C1 segment of cervical spinal cord (tissue), 14 donors: ENCODE data around the gene IDUA.

ENCODE experiments used
- DNase-seq, 14 donors: peaks; one replicate each; lab custom pipeline; 2025; lab: John Stamatoyannopoulos, UW

The IDUA gene

GRCh38 chr4:987624-988513, 1.0 kb downstream of the IDUA start:
- no peak for DNase-seq

GRCh38 chr4:988726-989721, 2.2 kb downstream of the IDUA start:
- peak in 1 of 14 donors; percentile 34 for DNase-seq

GRCh38 chr4:989722-990471, 3.1 kb downstream of the IDUA start:
- no peak for DNase-seq

DNA sequence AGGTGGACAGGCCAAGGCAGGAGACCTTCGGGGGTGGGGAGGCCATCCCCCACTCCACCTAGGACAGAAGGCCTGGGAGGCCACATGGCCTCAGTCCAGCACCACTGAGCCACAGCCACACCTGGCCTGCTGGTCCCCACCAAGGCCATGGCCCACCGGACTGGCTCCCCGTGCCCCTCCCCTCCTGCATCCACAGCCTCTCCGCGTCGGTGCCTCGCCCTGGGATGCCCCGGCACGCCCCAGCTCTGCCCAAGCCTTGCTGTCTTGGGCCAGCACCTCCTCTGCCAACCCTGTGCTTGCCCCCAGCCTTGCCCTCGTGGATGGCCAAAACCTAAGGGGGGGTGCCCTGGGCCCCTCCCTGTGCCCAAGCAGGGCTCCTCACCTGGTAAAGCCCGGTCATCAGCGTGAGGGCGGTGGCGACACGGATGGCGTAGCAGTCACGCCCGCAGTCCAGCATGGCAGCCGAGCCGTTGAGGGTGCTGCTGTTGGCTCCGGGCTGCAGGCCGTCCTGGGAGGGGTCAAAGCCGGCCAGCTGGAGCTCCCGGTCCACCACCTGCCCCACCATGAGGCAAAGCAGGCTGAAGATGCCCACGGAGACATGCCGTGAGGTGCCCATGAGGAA, 4.0 kb downstream of the IDUA start:
- DNase-seq, result no peak

GRCh38 chr4:991451-992296, 4.8 kb downstream of the IDUA start:
- no peak for DNase-seq

DNA sequence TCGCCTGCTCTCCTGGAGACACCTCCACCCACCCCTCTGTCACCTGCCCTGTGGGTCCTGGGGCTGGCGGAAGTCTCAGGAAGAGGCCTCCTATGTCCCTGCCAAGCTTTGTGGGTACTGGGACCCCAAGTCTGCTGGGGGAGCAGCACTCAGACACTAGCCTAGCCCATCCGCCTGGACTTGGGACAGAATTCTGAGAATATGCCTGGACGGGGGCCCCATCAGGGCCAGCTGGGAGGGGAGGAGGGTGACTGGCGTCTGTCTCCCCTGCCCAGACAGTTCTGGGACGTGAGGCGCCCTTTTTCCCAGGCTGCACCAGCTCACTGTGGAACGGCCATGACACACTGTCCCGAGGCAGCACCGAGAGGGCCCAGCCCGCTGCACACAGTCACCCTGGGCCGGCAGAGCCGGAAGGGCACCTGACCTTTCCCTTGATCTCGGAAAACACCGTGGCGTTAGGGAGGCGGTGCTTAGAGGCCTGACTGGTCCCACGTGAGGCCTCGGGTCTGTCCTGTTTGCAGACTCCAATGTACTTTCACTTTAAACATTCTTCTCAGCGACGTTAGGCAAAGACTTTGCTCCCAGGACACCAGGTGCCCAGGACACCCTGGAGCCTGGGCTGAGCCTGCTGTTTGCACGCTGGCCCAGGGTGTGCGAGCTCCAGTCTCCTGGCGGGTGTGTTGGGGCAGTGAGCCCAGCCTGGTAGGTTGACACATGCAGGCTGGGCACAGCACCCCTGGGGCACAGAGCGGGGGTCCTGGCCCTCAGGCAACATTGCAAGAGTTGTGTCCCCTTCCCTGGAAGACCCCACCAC, 5.7 kb downstream of the IDUA start:
- DNase-seq, result no peak

- no peak for DNase-seq
These were observed 6.5 kb downstream of the IDUA start, which contains the start of gene SLC26A1 for GRCh38 chr4:993111-994029. SLC26A1 (minus strand) TSS chr4:993404; CDS start chr4:991703, 1,701 bp downstream.

GRCh38 chr4:995311-996026, 8.6 kb downstream of the IDUA start:
- no peak for DNase-seq

DNA sequence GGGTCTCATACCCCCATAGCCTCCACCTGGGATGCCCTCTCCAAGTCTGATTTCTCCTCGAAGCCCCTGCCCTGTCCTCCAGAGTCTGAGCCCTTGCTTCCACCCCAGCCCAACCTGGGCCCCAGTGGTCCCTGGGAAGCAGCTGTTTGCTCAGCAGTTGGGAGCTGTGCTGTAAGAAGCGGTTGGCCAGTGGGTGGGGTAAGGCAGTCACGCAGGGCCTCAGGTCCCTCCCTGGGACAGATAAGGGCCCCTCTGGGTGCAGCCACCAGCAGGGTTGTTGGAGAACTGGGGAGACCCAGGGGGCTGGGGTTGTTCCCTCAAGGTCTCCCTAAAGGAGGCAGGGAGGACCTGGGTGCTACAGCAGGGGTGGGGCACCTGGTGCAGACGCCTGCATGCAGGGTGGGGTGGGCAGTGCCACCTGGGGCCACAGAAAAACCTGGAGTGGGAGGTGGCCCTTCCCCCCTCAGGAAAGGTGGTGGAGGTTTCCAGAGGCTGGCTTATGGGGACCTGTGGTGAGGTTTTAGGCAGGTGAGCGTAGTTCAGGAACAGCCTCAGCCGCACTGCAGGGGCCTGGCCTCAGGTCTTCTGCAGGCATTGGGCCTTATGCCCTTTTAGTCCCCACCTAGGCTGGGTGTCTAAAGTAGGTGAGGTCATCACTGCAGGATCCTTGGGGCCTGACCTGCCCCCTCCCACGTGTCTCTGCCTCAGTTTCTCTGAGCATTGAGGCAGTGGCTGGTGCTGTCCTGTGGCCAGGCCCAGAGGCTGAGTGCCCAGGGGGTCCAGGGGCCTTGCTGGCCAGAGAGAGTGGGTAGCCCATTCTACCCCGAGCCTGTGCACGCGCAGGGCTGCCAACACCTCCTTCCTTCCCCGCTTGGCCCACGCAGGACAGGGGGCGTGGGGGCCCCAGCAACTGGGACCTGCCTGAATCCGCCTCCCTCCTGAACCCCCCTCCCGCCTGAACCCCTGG, 9.5 kb downstream of the IDUA start:
- no peak for DNase-seq

DNA sequence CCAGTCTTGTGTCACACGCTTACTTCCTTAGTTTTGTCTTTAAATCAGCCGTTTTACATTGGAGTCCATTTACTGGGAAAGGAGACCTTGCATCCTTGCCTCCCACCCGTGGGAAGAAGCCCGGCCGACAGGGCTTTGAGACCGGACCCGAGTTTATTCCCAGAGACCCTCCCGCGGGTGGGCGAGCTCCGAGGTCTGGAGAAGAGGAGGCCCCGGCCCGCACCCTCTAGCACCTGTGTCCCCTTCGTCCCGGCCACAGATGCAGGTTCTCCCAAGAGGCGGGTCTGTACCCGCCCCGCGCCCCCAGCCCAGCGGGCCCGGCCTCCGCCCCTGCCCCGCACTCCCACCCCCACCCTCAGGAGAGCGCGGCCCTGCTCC, 10.1 kb downstream of the IDUA start:
- no peak for DNase-seq

- DNase-seq, result peak in 4 of 14 donors; percentile 23 to 42 (median 30)
These were observed 10.7 kb downstream of the IDUA start for GRCh38 chr4:997375-998071.

DNA sequence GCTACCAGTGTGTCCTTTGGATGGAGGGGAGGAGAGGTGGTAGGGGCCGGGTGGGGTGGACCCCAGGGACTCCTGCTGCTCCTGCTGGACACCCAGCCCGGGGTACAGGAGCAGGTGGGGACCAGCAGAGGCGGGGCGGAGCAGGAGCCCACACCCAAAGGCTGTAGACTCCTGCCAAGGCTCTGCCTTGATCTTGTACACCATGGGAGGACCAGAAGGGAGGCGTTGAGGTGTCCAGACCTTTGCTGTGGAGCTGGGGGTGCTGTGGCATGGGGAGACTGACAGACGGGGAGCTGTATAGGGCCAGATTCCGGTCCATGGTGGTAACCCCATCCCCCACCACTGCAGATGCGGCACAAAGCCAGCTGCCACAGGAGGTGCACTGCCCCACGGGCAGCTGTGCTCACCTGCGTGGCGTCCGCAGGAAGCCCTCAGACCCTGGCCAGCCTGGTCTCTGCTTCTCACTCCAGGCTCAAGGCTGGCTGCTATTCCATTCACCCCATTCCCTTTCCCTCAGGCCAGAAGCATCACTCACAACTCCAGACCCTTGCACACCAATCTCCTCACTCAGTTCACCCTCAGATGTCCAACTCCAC, 11.3 kb downstream of the IDUA start:
- no peak for DNase-seq

DNA sequence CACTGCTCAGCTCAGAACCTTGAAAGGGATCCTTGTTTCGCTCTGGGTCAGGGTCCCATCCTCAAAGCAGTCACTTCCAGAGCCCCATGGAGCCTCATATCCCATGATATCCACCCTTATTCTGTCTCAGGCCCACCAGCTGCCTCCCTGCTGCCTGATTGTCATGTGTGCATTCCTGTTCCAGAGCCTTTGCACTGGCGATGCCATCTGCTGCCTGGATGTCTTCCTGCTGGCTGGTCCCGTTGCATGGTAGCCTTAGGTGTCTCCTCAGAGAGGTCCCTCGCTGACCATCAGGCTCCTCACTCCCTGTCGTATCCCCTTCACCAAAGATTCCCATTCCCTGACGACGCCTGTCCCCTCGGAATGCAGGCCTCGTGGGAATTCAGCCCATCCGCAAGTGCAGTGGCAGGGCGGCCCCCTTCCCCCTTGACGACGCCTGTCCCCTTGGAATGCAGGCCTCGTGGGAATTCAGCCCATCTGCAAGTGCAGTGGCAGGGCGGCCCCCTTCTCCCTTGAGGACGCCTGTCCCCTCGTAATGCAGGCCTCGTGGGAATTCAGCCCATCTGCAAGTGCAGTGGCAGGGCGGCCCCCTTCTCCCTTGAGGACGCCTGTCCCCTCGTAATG, 12.5 kb downstream of the IDUA start:
- peak in 1 of 14 donors; percentile 65 for DNase-seq

DNA sequence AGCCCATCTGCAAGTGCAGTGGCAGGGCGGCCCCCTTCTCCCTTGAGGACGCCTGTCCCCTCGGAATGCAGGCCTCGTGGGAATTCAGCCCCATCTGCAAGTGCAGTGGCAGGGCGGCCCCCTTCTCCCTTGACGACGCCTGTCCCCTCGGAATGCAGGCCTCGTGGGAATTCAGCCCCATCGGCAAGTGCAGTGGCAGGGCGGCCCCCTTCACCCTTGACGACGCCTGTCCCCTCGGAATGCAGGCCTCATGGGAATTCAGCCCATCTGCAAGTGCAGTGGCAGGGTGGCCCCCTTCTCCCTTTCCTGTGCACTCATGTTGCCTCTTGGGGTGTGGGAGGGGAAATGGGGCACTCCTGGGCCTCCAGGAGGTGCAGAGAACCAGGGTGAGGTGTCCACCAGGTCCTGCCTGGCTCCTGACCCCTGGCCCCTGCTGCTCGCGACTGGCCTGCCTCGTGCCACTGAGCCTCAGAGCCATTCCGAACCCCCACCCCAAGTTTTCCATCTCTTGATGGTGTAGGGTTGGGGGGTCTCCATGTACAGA, 13.1 kb downstream of the IDUA start:
- DNase-seq, result no peak
